ENCODE results near the gene SEL1L2. TPM values are rescaled to one million over a fixed set of nuclear protein-coding genes. Genes with fewer than 3 reads are reported as not detected.

The SEL1L2 gene
- total and polyA plus RNA-seq, 4 donors = not detected

- ATAC-seq (ENCODE audit: insufficient read depth, low FRiP score) = no peak
- TF ChIP-seq CTCF (IDR thresholded peaks at IDR 0.05; ENCODE audit: control extremely low read depth, extremely low read depth) = no peak
These were observed 29.9 kb downstream of the SEL1L2 start for GRCh38 chr20:13960525-13960924.

DNA sequence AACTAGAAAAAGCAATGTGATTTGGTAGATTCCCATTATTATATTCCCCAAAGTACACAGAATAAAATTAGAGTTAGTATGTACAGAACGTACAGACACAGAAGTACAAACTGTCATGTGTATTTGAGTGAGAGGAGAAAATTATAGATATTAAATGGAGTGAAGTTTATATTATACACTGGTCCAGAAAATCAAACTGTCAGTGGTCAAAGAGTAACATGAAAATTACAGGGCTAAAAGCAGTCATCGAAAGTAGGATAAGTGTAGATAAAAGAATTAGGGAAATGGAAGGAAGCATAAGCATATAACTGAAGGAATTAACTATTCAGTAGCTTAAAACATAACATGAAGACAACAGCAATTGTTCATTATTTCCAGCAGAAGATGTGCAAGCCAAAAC, 30.3 kb downstream of the SEL1L2 start:
- WGBS, 2 donors = 74 to 75% methylated on average over 2 of the region's 2 CpGs
- Histone ChIP-seq H3K9ac (ENCODE audit: insufficient read depth in 1 of 2, low read length in 2 of 2) (no peak overlapping the region), H3K27me3 (ENCODE audit: control insufficient read depth in 3 of 3, insufficient read depth in 3 of 3, low read length in 2 of 3) (no peaks in the 10 kb centered on the region), H3K4me3 (no peak overlapping the region), H3K27ac (ENCODE audit: low read depth in 1 of 2, low read length in 1 of 2) (no peak overlapping the region), H3K9me3 (ENCODE audit: control insufficient read depth in 4 of 4, insufficient read depth in 3 of 4, low read length in 3 of 4) (no peaks in the 10 kb centered on the region), H3K4me1 (ENCODE audit: control insufficient read depth in 5 of 5, insufficient read depth in 5 of 5, low read length in 5 of 5) (no peaks in the 10 kb centered on the region), H3K36me3 (ENCODE audit: control insufficient read depth in 4 of 4, insufficient read depth in 4 of 4, low read length in 4 of 4) (no peaks in the 10 kb centered on the region)
- no peak for TF ChIP-seq CTCF (IDR thresholded peaks at IDR 0.05; ENCODE audit: control extremely low read depth, extremely low read depth)
- ATAC-seq (ENCODE audit: insufficient read depth, low FRiP score) (no peak), DNase-seq (no peak)

More at GRCh38 chr20:13960525-13960924, 29.9 kb downstream of the SEL1L2 start:
- 39 to 58% methylated on average over 3 of the region's 3 CpGs for WGBS, 2 donors
- H3K36me3 ChIP-seq (ENCODE audit: control insufficient read depth in 4 of 4, insufficient read depth in 4 of 4, low read length in 4 of 4) = no peaks in the 10 kb centered on the region
- no peak overlapping the region for H3K4me3 ChIP-seq
- no peaks in the 10 kb centered on the region for H3K4me1 ChIP-seq (ENCODE audit: control insufficient read depth in 5 of 5, insufficient read depth in 5 of 5, low read length in 5 of 5)
- H3K27me3 ChIP-seq (ENCODE audit: control insufficient read depth in 3 of 3, insufficient read depth in 3 of 3, low read length in 2 of 3) = no peaks in the 10 kb centered on the region
- no peak overlapping the region for H3K27ac ChIP-seq (ENCODE audit: low read depth in 1 of 2, low read length in 1 of 2)
- H3K9me3 ChIP-seq (ENCODE audit: control insufficient read depth in 4 of 4, insufficient read depth in 3 of 4, low read length in 3 of 4) = no peaks in the 10 kb centered on the region
- no peak for DNase-seq
- no peak overlapping the region for H3K9ac ChIP-seq (ENCODE audit: insufficient read depth in 1 of 2, low read length in 2 of 2)

DNA sequence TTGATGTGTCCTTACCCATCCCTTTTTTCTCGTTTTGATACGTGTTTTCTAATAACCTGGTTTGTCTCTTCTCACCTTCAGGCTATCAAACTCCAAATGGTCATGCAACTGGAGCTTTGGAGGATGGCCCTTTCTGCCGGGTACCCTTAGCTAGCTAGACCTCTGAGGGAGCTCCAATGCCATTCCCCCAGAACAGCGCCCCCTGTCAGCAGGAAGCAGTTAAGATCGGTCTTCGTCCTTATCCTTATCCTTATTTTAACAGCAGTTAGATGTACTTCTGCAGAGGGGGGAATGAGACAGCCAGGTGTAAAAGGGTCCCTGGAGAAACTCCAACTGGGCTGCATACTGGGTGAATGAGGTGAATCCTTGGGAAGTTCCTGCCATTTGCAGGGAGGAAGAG, 37.2 kb downstream of the SEL1L2 start:
- no peak overlapping the region for H3K27ac ChIP-seq (ENCODE audit: low read depth in 1 of 2, low read length in 1 of 2)
- no peak for ATAC-seq (ENCODE audit: insufficient read depth, low FRiP score)
- no peaks in the 10 kb centered on the region for H3K27me3 ChIP-seq (ENCODE audit: control insufficient read depth in 3 of 3, insufficient read depth in 3 of 3, low read length in 2 of 3)
- TF ChIP-seq CTCF (IDR thresholded peaks at IDR 0.05; ENCODE audit: control extremely low read depth, extremely low read depth) = no peak
- H3K9ac ChIP-seq (ENCODE audit: insufficient read depth in 1 of 2, low read length in 2 of 2) = no peak overlapping the region
- no peaks in the 10 kb centered on the region for H3K36me3 ChIP-seq (ENCODE audit: control insufficient read depth in 4 of 4, insufficient read depth in 4 of 4, low read length in 4 of 4)
- no peak overlapping the region for H3K4me3 ChIP-seq
- no peak for DNase-seq
- H3K9me3 ChIP-seq (ENCODE audit: control insufficient read depth in 4 of 4, insufficient read depth in 3 of 4, low read length in 3 of 4) = peaks cover 0 to 9% (median 0%) of the 10 kb centered on the region in 4 donors
- H3K4me1 ChIP-seq (ENCODE audit: control insufficient read depth in 5 of 5, insufficient read depth in 5 of 5, low read length in 5 of 5) = no peaks in the 10 kb centered on the region
- 64 to 70% methylated on average over 6 of the region's 6 CpGs for WGBS, 2 donors

DNA sequence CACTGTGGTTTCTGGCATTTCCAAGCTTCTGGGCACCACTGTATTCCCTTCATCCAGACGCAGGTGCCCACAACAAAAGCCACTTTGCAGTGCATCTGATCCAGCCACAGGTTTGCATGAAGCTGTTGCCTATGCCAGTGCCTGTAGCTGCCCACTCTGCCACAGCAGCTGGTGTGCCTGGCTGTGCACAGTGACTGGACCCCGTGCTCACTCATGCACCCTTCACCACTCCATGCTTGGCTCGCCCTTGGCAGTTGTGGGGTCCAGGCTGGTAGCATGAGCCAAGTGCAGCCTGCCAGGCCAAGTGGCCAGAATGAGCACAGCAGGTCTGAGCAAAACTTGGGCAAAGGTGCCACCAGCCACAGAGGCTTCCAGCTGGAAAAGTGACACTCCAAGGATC, 42.7 kb downstream of the SEL1L2 start:
- ATAC-seq (ENCODE audit: insufficient read depth, low FRiP score) (no peak), DNase-seq (no peak)
- H3K9ac ChIP-seq (ENCODE audit: insufficient read depth in 1 of 2, low read length in 2 of 2) = no peak overlapping the region
- TF ChIP-seq CTCF (IDR thresholded peaks at IDR 0.05; ENCODE audit: control extremely low read depth, extremely low read depth) = no peak
- peaks cover 0 to 8% (median 0%) of the 10 kb centered on the region in 4 donors for H3K9me3 ChIP-seq (ENCODE audit: control insufficient read depth in 4 of 4, insufficient read depth in 3 of 4, low read length in 3 of 4)
- H3K36me3 ChIP-seq (ENCODE audit: control insufficient read depth in 4 of 4, insufficient read depth in 4 of 4, low read length in 4 of 4) = no peaks in the 10 kb centered on the region
- no peak overlapping the region for H3K4me3 ChIP-seq
- H3K27me3 ChIP-seq (ENCODE audit: control insufficient read depth in 3 of 3, insufficient read depth in 3 of 3, low read length in 2 of 3) = no peaks in the 10 kb centered on the region
- WGBS, 2 donors = 86 to 87% methylated on average over 3 of the region's 3 CpGs
- H3K4me1 ChIP-seq (ENCODE audit: control insufficient read depth in 5 of 5, insufficient read depth in 5 of 5, low read length in 5 of 5) = no peaks in the 10 kb centered on the region
- H3K27ac ChIP-seq (ENCODE audit: low read depth in 1 of 2, low read length in 1 of 2) = no peak overlapping the region
